Glutamatergic neuron (in vitro differentiated cells): ENCODE results near the gene DMXL1. TPM values are rescaled to one million over a fixed set of nuclear protein-coding genes. Genes with fewer than 3 reads are reported as not detected.
"Not testable (repeated sequence)": the region's sequence is repeated elsewhere in the genome, so short reads cannot be mapped to it uniquely, and the experiment has no call there.

ENCODE experiments used
- DNase-seq: peaks from one replicate; pipeline ENCODE4 v3.0.0; 2022
- H3K27ac Mint-ChIP-seq: one replicate; pipeline ENCODE4 v1.8.0; 2020; ENCODE audit warnings: mild to moderate bottlenecking, mixed read lengths, inconsistent platforms; ENCODE audit not compliant: unreplicated experiment
- H3K27me3 Mint-ChIP-seq: one replicate; pipeline ENCODE4 v1.8.0; 2020; ENCODE audit warnings: mild to moderate bottlenecking, moderate library complexity, mixed read lengths, inconsistent platforms; ENCODE audit not compliant: unreplicated experiment
- H3K36me3 Mint-ChIP-seq: one replicate; pipeline ENCODE4 v1.8.0; 2020; ENCODE audit warnings: mild to moderate bottlenecking, mixed read lengths, inconsistent platforms; ENCODE audit not compliant: unreplicated experiment
- H3K4me1 Mint-ChIP-seq: one replicate; pipeline ENCODE4 v1.8.0; 2020; ENCODE audit warnings: mild to moderate bottlenecking, low read depth, mixed read lengths, inconsistent platforms; ENCODE audit not compliant: unreplicated experiment
- H3K4me3 Mint-ChIP-seq: one replicate; pipeline ENCODE4 v1.8.0; 2020; ENCODE audit warnings: mild to moderate bottlenecking, mixed read lengths, inconsistent platforms; ENCODE audit not compliant: unreplicated experiment
- H3K9me3 Mint-ChIP-seq: one replicate; pipeline ENCODE4 v1.8.0; 2020; ENCODE audit warnings: mild to moderate bottlenecking, moderate library complexity, mixed read lengths, inconsistent platforms; ENCODE audit not compliant: unreplicated experiment
- total RNA-seq: library from RNA; stranded (reverse); fragmentation: NEBNext Ultra II Directional; extraction: Animal tissue kit (Norgen Biotek cat#: 25700); gene quantifications from one replicate; pipeline ENCODE4 v1.2.1, GENCODE V29; 2021; ENCODE audit not compliant: unreplicated experiment
- TF ChIP-seq, protein P1 (sequence below): fragments of 200-600 bp; sonication (generic); IDR thresholded peaks from one replicate; pipeline ENCODE4 v1.5.0; 2021; ENCODE audit not compliant: partially characterized antibody, unreplicated experiment

Gene DMXL1
- total RNA-seq, 1 donor from 2014 or later: 24.2 TPM

DNA sequence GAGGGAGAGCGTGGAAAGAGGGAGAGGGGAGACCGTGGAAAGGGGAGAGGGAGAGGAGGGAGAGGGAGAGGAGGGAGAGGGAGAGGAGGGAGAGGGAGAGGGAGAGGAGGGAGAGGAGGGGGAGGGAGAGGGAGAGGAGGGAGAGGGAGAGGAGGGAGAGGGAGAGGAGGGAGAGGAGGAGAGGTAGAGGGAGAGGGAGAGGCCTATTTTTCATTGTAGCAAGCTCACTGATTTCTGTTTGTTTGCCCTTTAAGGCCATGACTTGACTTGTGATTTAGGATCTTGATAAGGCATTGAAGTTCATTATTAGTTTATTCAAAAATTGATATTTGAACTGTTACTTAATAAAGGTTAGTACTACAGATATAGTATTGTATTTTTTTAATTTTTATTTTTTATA lies 52.4 kb downstream of the DMXL1 start:
- H3K27ac Mint-ChIP-seq: no peak overlapping the region
- peaks cover 3% of the 10 kb centered on the region for H3K9me3 Mint-ChIP-seq
- TF ChIP-seq, protein P1, sequence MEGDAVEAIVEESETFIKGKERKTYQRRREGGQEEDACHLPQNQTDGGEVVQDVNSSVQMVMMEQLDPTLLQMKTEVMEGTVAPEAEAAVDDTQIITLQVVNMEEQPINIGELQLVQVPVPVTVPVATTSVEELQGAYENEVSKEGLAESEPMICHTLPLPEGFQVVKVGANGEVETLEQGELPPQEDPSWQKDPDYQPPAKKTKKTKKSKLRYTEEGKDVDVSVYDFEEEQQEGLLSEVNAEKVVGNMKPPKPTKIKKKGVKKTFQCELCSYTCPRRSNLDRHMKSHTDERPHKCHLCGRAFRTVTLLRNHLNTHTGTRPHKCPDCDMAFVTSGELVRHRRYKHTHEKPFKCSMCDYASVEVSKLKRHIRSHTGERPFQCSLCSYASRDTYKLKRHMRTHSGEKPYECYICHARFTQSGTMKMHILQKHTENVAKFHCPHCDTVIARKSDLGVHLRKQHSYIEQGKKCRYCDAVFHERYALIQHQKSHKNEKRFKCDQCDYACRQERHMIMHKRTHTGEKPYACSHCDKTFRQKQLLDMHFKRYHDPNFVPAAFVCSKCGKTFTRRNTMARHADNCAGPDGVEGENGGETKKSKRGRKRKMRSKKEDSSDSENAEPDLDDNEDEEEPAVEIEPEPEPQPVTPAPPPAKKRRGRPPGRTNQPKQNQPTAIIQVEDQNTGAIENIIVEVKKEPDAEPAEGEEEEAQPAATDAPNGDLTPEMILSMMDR: no peak
- DNase-seq: no peak
- peaks cover 2% of the 10 kb centered on the region for H3K27me3 Mint-ChIP-seq
- no peaks in the 10 kb centered on the region for H3K4me1 Mint-ChIP-seq
- H3K4me3 Mint-ChIP-seq: no peak overlapping the region
- peaks cover 9% of the 10 kb centered on the region for H3K36me3 Mint-ChIP-seq

DNA sequence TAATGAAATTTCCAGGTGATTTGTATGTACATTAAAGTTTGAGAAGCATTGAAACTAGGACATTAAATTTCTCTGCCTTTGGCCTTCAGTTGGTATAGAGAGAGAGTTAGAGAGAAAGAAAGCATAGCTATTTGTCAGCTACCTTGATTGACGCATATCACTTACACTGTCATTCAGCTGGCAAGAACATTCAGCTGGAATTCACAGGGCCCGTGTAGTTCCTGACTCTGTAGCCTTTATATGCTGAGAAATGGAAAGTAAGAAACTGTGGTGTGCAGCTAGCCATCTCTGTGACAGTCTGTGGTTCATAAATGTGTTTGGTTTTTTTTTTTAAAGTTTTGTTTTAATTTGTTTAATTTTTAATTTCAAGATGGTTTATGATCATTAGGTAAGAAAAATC lies 58.9 kb downstream of the DMXL1 start:
- H3K36me3 Mint-ChIP-seq: peaks cover under 1% of the 10 kb centered on the region
- H3K4me1 Mint-ChIP-seq: no peaks in the 10 kb centered on the region

DNA sequence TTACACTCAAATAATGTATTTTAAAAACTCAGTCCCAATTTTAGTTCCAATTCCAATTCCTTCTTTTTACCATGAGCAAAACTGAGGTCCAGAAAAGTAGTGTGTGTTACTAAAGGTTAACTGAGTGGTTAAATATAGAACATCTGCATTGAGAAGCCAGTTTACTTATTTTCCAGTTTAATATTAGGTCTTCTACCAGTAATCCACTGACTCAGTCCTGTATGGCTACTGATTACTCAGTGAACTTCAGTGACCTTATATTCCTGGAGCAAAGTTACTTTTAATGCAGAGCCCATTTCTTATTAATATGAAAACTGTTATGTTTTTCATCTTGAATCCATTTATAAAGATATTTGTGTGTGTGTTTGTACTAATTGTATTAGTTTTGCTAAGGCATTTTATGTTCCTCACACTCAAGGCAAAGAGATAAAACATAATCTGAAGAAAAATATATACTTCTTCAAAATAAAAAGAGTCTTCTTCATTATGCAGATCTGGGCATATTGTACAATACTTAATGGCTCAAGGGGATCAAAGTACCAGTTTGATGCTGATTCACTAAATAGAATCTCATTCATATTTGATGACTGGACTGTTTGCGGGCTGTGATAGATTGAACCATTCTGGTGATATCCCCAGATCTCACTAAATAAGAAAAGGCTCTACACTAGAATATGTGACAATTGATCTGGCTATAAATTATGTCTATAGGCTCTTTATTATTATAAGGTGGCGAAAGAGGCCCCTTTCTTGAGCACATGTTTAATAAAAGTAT lies 60.8 kb downstream of the DMXL1 start:
- Mint-ChIP-seq H3K27me3 (no peaks in the 10 kb centered on the region), H3K36me3 (peaks cover 20% of the 10 kb centered on the region), H3K9me3 (no peaks in the 10 kb centered on the region), H3K4me3 (no peak overlapping the region), H3K4me1 (no peaks in the 10 kb centered on the region), H3K27ac (no peak overlapping the region)
- TF ChIP-seq, protein P1: no peak
- DNase-seq: no peak

More for the DNA sequence above, 58.9 kb downstream of the DMXL1 start:
- no peak overlapping the region for H3K27ac Mint-ChIP-seq
- H3K9me3 Mint-ChIP-seq: no peaks in the 10 kb centered on the region
- TF ChIP-seq, protein P1: no peak
- H3K4me3 Mint-ChIP-seq: no peak overlapping the region
- H3K27me3 Mint-ChIP-seq: no peaks in the 10 kb centered on the region
- DNase-seq: no peak

DNA sequence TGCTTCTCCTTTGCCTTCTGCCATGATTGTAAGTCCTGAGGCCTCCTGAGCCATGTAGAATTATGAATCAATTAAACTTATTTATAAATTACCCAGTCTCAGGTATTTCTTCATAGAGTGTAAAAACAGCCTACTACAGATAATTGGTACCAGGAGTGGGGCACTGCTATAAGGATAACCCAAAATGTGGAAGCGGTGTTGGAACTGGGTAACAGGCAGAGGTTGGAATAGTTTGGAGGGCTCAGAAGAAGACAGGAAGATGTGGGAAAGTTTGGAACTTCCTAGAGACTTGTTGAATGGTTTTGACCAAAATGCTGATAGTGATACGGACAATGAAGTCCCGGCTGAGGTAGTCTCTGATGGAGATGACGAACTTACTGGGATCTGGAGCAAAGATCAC lies 64.9 kb downstream of the DMXL1 start:
- DNase-seq, H3K27ac Mint-ChIP-seq, H3K27me3 Mint-ChIP-seq, H3K9me3 Mint-ChIP-seq, H3K4me1 Mint-ChIP-seq, H3K4me3 Mint-ChIP-seq: not testable (repeated sequence)
- H3K36me3 Mint-ChIP-seq: peaks cover 52% of the 10 kb centered on the region

DNA sequence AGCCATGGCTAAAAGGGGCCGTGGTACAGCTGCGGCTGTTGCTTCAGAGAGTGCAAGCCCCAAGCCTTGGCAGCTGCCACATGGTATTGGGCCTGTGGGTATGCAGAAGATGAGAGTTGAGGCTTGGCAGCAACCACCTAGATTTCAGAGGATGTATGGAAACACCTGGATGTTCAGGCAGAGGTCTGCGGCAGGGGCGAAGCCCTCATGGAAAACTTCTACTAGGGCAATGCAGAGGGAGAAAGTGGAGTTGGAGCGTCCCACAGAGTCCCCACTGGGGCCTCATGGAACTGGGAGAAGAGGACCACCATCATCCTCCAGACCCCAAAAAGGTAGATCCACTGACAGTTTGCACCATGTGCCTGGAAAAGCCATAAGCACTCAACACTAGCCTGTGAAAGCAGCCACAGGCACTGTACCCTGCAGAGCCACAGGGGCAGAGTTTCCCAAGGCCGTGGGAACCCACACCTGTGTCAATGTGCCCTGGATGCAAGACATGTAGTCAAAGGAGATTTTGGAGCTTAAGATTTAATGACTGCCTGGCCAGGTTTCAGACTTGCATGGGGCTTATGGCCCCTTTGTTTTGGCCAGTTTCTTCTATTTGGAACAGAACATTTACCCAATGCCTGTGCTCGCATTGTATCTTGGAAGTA lies 65.9 kb downstream of the DMXL1 start:
- peaks cover 59% of the 10 kb centered on the region for H3K36me3 Mint-ChIP-seq
- H3K9me3 Mint-ChIP-seq: peaks cover 7% of the 10 kb centered on the region
- no peaks in the 10 kb centered on the region for H3K4me1 Mint-ChIP-seq
- TF ChIP-seq, protein P1: no peak
- H3K27me3 Mint-ChIP-seq: no peaks in the 10 kb centered on the region
- H3K27ac Mint-ChIP-seq: no peak overlapping the region
- no peak for DNase-seq
- no peak overlapping the region for H3K4me3 Mint-ChIP-seq
